H1 (cell line): ENCODE results near the gene RAMACL. TPM values are rescaled to one million over a fixed set of nuclear protein-coding genes. Genes with fewer than 3 reads are reported as not detected.

Source experiments
- CTCF ChIA-PET: fragments of 300-600 bp; sonication (Branson Sonifier 250); formaldehyde crosslinking; loops from one replicate; lab custom pipeline; 2021; ENCODE audit not compliant: partially characterized antibody; lab: Charles Lee
- POLR2A ChIA-PET: fragments of 300-600 bp; sonication (Branson Sonifier 250); formaldehyde crosslinking; loops from one replicate; lab custom pipeline; 2021; ENCODE audit warnings: inconsistent platforms; ENCODE audit not compliant: partially characterized antibody; lab: Charles Lee
- DNase-seq, 2 experiments: peaks; one replicate each; pipeline versions ENCODE4 v3.0.0 to v3.0.0-alpha.2; 2010 to 2022; ENCODE audit warnings: low spot score in 2 of 2, low read depth in 1 of 2, mixed read lengths in 1 of 2
- FAIRE-seq: peaks from 2 replicates; lab custom pipeline; 2011; peaks lifted over from hg19 to GRCh38; lab: Jason Lieb, UNC
- H2AFZ ChIP-seq: 2 replicates; pipeline ENCODE4 v1.8.1; 2012; ENCODE audit warnings: low read length, inconsistent platforms
- H2AK5ac ChIP-seq: 2 replicates; pipeline ENCODE4 v1.6.1; 2013; ENCODE audit warnings: low read depth, low read length
- H2BK120ac ChIP-seq: replicated peaks from 2 replicates; pipeline ENCODE3; 2013; ENCODE audit warnings: low read depth, low read length, inconsistent platforms
- H2BK12ac ChIP-seq: 2 replicates; pipeline ENCODE4 v1.6.1; 2013; ENCODE audit warnings: low read depth, low read length
- H2BK15ac ChIP-seq: 2 replicates; pipeline ENCODE4 v1.6.1; 2013; ENCODE audit warnings: low read length
- H2BK20ac ChIP-seq: 2 replicates; pipeline ENCODE4 v1.6.1; 2013; ENCODE audit warnings: low read length
- H2BK5ac ChIP-seq: 2 replicates; pipeline ENCODE4 v1.6.1; 2013; ENCODE audit warnings: low read depth, low read length
- H3K14ac ChIP-seq: 2 replicates; pipeline ENCODE4 v1.6.1; 2013; ENCODE audit warnings: inconsistent platforms; ENCODE audit not compliant: insufficient read length
- H3K18ac ChIP-seq: 2 replicates; pipeline ENCODE4 v1.6.1; 2013; ENCODE audit warnings: low read length; ENCODE audit errors: extremely low read depth
- H3K23ac ChIP-seq: 2 replicates; pipeline ENCODE4 v1.6.1; 2013; ENCODE audit warnings: inconsistent platforms; ENCODE audit not compliant: insufficient read length
- H3K23me2 ChIP-seq: 2 replicates; pipeline ENCODE4 v1.6.1; 2013; ENCODE audit warnings: low read depth, low read length
- H3K27ac ChIP-seq: 2 replicates; pipeline ENCODE4 v1.6.1; 2011; ENCODE audit warnings: low read depth, low read length, inconsistent platforms
- H3K27me3 ChIP-seq, 4 experiments: replicated peaks in 1 of 4; 1 replicate in 1 of 4; 2 replicates in 3 of 4; pipeline versions ENCODE4 v1.6.1 to v1.8.1; 2011 to 2013; ENCODE audit warnings: low read length in 3 of 4, mild to moderate bottlenecking in 3 of 4, inconsistent platforms in 2 of 4, mixed read lengths in 2 of 4, moderate library complexity in 1 of 4; ENCODE audit not compliant: control insufficient read depth in 3 of 4, insufficient read depth in 3 of 4; ENCODE audit errors: extremely low read depth in 1 of 4
- H3K36me3 ChIP-seq, 4 experiments: 2 replicates each; pipeline versions ENCODE4 v1.6.1 to v1.8.1; 2011 to 2013; ENCODE audit warnings: mild to moderate bottlenecking in 4 of 4, low read length in 3 of 4, moderate library complexity in 2 of 4, control low read depth in 1 of 4, inconsistent platforms in 1 of 4; ENCODE audit not compliant: insufficient read depth in 4 of 4, control insufficient read depth in 2 of 4
- H3K4ac ChIP-seq: replicated peaks from 2 replicates; pipeline ENCODE3; 2013; ENCODE audit warnings: low read length, low read depth, mixed read lengths, inconsistent platforms; ENCODE audit not compliant: insufficient read length
- H3K4me1 ChIP-seq, 4 experiments: replicated peaks in 1 of 4; 1 replicate in 1 of 4; 2 replicates in 3 of 4; pipeline versions ENCODE4 v1.6.1 to v1.8.1; 2011 to 2013; ENCODE audit warnings: low read length in 3 of 4, inconsistent platforms in 2 of 4, mixed read lengths in 1 of 4; ENCODE audit not compliant: insufficient read depth in 4 of 4, control insufficient read depth in 3 of 4
- H3K4me2 ChIP-seq, 2 experiments: 2 replicates each; pipeline versions ENCODE4 v1.6.1 to v1.8.1; 2011 to 2013; ENCODE audit warnings: low read depth in 2 of 2, low read length in 2 of 2, control low read depth in 1 of 2, inconsistent platforms in 1 of 2, mild to moderate bottlenecking in 1 of 2; ENCODE audit not compliant: insufficient read depth in 1 of 2
- H3K4me3 ChIP-seq, 4 experiments: fragments of 200-600, 300-600 bp in 1 of 4; sonication (generic), shearing (Covaris generic), sonication (Bioruptor Twin) in 1 of 4; 2 replicates each; pipeline versions ENCODE4 v1.5.1 to v1.8.1; 2011 to 2016; ENCODE audit warnings: low read length in 4 of 4, low read depth in 3 of 4, control low read depth in 2 of 4, inconsistent platforms in 2 of 4, mild to moderate bottlenecking in 2 of 4, mixed read lengths in 1 of 4, moderate library complexity in 1 of 4; ENCODE audit not compliant: insufficient read depth in 2 of 4; ENCODE audit errors: extremely low read depth in 1 of 4
- H3K56ac ChIP-seq: replicated peaks from 2 replicates; pipeline ENCODE3; 2013; ENCODE audit warnings: low read depth, mild to moderate bottlenecking, mixed read lengths, low read length, inconsistent platforms; ENCODE audit not compliant: insufficient read length
- H3K79me1 ChIP-seq: 2 replicates; pipeline ENCODE4 v1.6.1; 2013; ENCODE audit warnings: low read depth, low read length, control low read depth
- H3K79me2 ChIP-seq, 2 experiments: 2 replicates each; pipeline versions ENCODE4 v1.6.1 to v1.8.1; 2012 to 2013; ENCODE audit warnings: low read length in 2 of 2, mild to moderate bottlenecking in 2 of 2, inconsistent platforms in 1 of 2; ENCODE audit not compliant: insufficient read depth in 2 of 2, control insufficient read depth in 1 of 2
- H3K9ac ChIP-seq, 4 experiments: replicated peaks in 1 of 4; 1 replicate in 1 of 4; 2 replicates in 3 of 4; pipeline versions ENCODE4 v1.6.1 to v1.8.1; 2011 to 2013; ENCODE audit warnings: low read depth in 3 of 4, low read length in 3 of 4, control low read depth in 2 of 4, mild to moderate bottlenecking in 2 of 4, moderate library complexity in 2 of 4, inconsistent platforms in 1 of 4; ENCODE audit errors: extremely low read depth in 1 of 4
- H3K9me3 ChIP-seq, 2 experiments: 2 replicates each; pipeline versions ENCODE4 v1.6.1 to v1.8.1; 2012 to 2013; ENCODE audit warnings: mild to moderate bottlenecking in 2 of 2, moderate library complexity in 2 of 2, control low read depth in 1 of 2, inconsistent platforms in 1 of 2, low read depth in 1 of 2, low read length in 1 of 2, mixed read lengths in 1 of 2; ENCODE audit not compliant: insufficient read depth in 2 of 2
- H4K20me1 ChIP-seq, 2 experiments: replicated peaks in 1 of 2; 2 replicates each; pipeline versions ENCODE3 to v1.8.1; 2011 to 2013; ENCODE audit warnings: inconsistent platforms in 2 of 2, low read length in 2 of 2, mild to moderate bottlenecking in 1 of 2; ENCODE audit not compliant: insufficient read depth in 2 of 2, control insufficient read depth in 1 of 2
- H4K5ac ChIP-seq: 2 replicates; pipeline ENCODE4 v1.6.1; 2013; ENCODE audit warnings: low read length, low read depth, mixed read lengths, inconsistent platforms; ENCODE audit not compliant: insufficient read length
- H4K8ac ChIP-seq: 2 replicates; pipeline ENCODE4 v1.8.0; 2013; ENCODE audit warnings: mild to moderate bottlenecking, moderate library complexity, low read length, inconsistent platforms; ENCODE audit not compliant: insufficient read depth; ENCODE audit errors: extremely low read depth
- H4K91ac ChIP-seq: replicated peaks from 2 replicates; pipeline ENCODE3; 2013; ENCODE audit warnings: low read length, mixed read lengths, inconsistent platforms; ENCODE audit not compliant: insufficient read length
- EGR1 ChIP-seq: IDR thresholded peaks from 2 replicates; pipeline ENCODE4 v1.6.1; 2011; ENCODE audit warnings: low read depth, low read length, borderline replicate concordance
- FOSL1 ChIP-seq: IDR thresholded peaks from 2 replicates; pipeline ENCODE4 v1.6.1; 2011; ENCODE audit warnings: mild to moderate bottlenecking, low read depth, low read length, moderate library complexity; ENCODE audit not compliant: insufficient read depth
- POLR2A ChIP-seq, 2 experiments: IDR thresholded peaks; 1 replicate in 1 of 2; 2 replicates in 1 of 2; pipeline ENCODE4 v1.6.1; 2011; ENCODE audit warnings: low read depth in 2 of 2, low read length in 2 of 2, mild to moderate bottlenecking in 2 of 2; ENCODE audit errors: control extremely low read depth in 1 of 2
- RBBP5 ChIP-seq: IDR thresholded peaks from 2 replicates; pipeline ENCODE4 v1.7.1; 2012; ENCODE audit warnings: low read depth, mild to moderate bottlenecking, inconsistent platforms, low read length, moderate library complexity, borderline replicate concordance
- RNF2 ChIP-seq: fragments of 200-900, 300-1000 bp; sonication (generic); IDR thresholded peaks from 2 replicates; pipeline ENCODE4 v1.7.1; 2016; ENCODE audit warnings: borderline replicate concordance, low read depth, mild to moderate bottlenecking, antibody characterized with exemption, low read length; ENCODE audit not compliant: poor library complexity, severe bottlenecking; ENCODE audit errors: missing control alignments
- SP1 ChIP-seq: IDR thresholded peaks from 2 replicates; pipeline ENCODE4 v1.6.1; 2011; ENCODE audit warnings: low read depth, low read length
- TBP ChIP-seq: IDR thresholded peaks from 2 replicates; pipeline ENCODE4 v1.6.1; 2011; ENCODE audit warnings: low read depth, low read length, improper control_type of control experiment
- ZNF274 ChIP-seq: IDR thresholded peaks from 2 replicates; pipeline ENCODE4 v1.7.0; 2012; ENCODE audit warnings: low read length, borderline replicate concordance; ENCODE audit errors: extremely low read depth
- WGBS, 2 experiments: shearing (Covaris generic) in 1 of 2; methylation state at CpG; one replicate each; pipeline versions ENCODE4 v1.1.6 to v1.1.7; 2013 to 2015; ENCODE audit warnings: low lambda C conversion rate in 2 of 2, mixed read lengths in 2 of 2, inconsistent platforms in 1 of 2, low coverage in 1 of 2, missing lambda C conversion rate in 1 of 2; ENCODE audit not compliant: insufficient replicate concordance in 2 of 2, insufficient coverage in 1 of 2, insufficient read length in 1 of 2; ENCODE audit errors: extremely low coverage in 1 of 2, missing lambda C conversion rate in 1 of 2; 5-methylcytosine and 5-hydroxymethylcytosine counted together
- polyA plus RNA-seq, 7 experiments: library from polyadenylated mRNA; depleted of rRNA in 3 of 7; stranded (reverse) in 5 of 7; unstranded in 2 of 7; fragments of >200 nt in 5 of 7; fragments of 200-250 nt in 2 of 7; gene quantifications; 1 replicate in 5 of 7; 2 replicates in 1 of 7; 4 replicates in 1 of 7; pipeline versions ENCODE4 v1.2.1 to v1.2.3, GENCODE V29; 2011 to 2013; ENCODE audit warnings: missing spikeins in 2 of 7, mixed read lengths in 2 of 7
- total RNA-seq: library from RNA; stranded (reverse); fragmentation: NEBNext Ultra II Directional; extraction: Animal tissue kit (Norgen Biotek cat#: 25700); gene quantifications from 2 replicates; pipeline ENCODE4 v1.2.1, GENCODE V29; 2021

Gene RAMACL
- total and polyA plus RNA-seq, 2 of the 8 experiments (the other 6 are each of a cell fraction or from before 2014, with no cell fraction given): 0.23 to 0.97 TPM

- Histone ChIP-seq H2BK20ac (no peak overlapping the region), H2AFZ (no peak overlapping the region), H3K23me2 (no peaks in the 10 kb centered on the region), H2BK5ac (no peak overlapping the region), H3K79me2 (peaks cover 3 to 45% of the 10 kb centered on the region in 2 experiments; a peak in 3 of 4 replicates), H3K9ac (no peak overlapping the region), H3K27me3 (no peaks in the 10 kb centered on the region), H3K4me3 (no peak overlapping the region), H2BK12ac (no peak overlapping the region), H2BK15ac (no peak overlapping the region), H3K36me3 (no peaks in the 10 kb centered on the region), H3K79me1 (peaks cover 5% of the 10 kb centered on the region), H3K4me2 (no peak overlapping the region), H3K23ac (no peak overlapping the region), H3K9me3 (no peaks in the 10 kb centered on the region), H3K14ac (no peak overlapping the region), H3K4ac (no peak overlapping the region), H4K20me1 (peaks cover 3 to 8% of the 10 kb centered on the region in 2 experiments), H2BK120ac (no peak overlapping the region), H2AK5ac (no peak overlapping the region; the same call in 1 of the 2 replicates), H4K5ac (no peak overlapping the region), H3K4me1 (peaks cover 0 to 14% (median 1%) of the 10 kb centered on the region in 4 experiments; a peak in 6 of 7 replicates), H4K91ac (no peak overlapping the region), H3K56ac (no peak overlapping the region), H3K18ac (no peak overlapping the region), H3K27ac (no peak overlapping the region), H4K8ac (no peak overlapping the region)
- TF ChIP-seq EGR1 (no peak), FOSL1 (no peak), RNF2 (no peak), SP1 (no peak), RBBP5 (no peak), TBP (no peak), ZNF274 (no peak), POLR2A (IDR thresholded peaks at IDR 0.05; ENCODE audit: control extremely low read depth in 1 of 2, low read depth in 2 of 2, low read length in 2 of 2) (no peak)
- no peak for DNase-seq
- ChIA-PET POLR2A (no interaction called here), CTCF (no interaction called here)
- no peak for FAIRE-seq
- WGBS, 2 experiments: 100% methylated on average over 1 of the region's 1 CpG; no CpG with 5 or more reads in 1 of the 2 experiments
Measured at GRCh38 chr6:166559662-166560061, 26.8 kb downstream of the RAMACL start.
